SK-N-SH treated with all-trans-retinoic acid at 6 μM for 48 hours (cell line): Measurements from ENCODE around the gene SCAF1.

Experiments used
- ATAC-seq: fragments of 200-7000 bp; cut with Tn5 transposase; 3 replicates; pipeline ENCODE4 v1.9.1; 2020; ENCODE audit warnings: mild to moderate bottlenecking, moderate library complexity
- ARNTL ChIP-seq: fragments of 450-650 bp; formaldehyde crosslinking; IDR thresholded peaks from 2 replicates; pipeline ENCODE4 v1.5.0; 2020; ENCODE audit warnings: low read depth, mild to moderate bottlenecking, moderate library complexity, borderline replicate concordance
- BACH2 ChIP-seq: fragments of 250-450 bp; sonication (Bioruptor Pico); IDR thresholded peaks from 2 replicates; pipeline ENCODE4 v1.9.0; 2021; ENCODE audit warnings: mild to moderate bottlenecking, borderline replicate concordance
- CREB5 ChIP-seq: fragments of 250-450 bp; sonication (Bioruptor Pico); IDR thresholded peaks from 2 replicates; pipeline ENCODE4 v1.5.1; 2020; ENCODE audit warnings: low read depth, mild to moderate bottlenecking, moderate library complexity
- CSDC2 ChIP-seq: fragments of 250-450 bp; sonication (Bioruptor Pico); IDR thresholded peaks from 2 replicates; pipeline ENCODE4 v1.5.0; 2020; ENCODE audit warnings: mild to moderate bottlenecking, moderate library complexity
- CSRNP3 ChIP-seq: fragments of 250-450 bp; sonication (Bioruptor Pico); IDR thresholded peaks from 2 replicates; pipeline ENCODE4 v1.5.1; 2021; ENCODE audit warnings: mild to moderate bottlenecking, moderate library complexity
- ESRRG ChIP-seq: fragments of 250-450 bp; sonication (Bioruptor Pico); IDR thresholded peaks from 2 replicates; pipeline ENCODE4 v1.6.1; 2021; ENCODE audit warnings: mild to moderate bottlenecking
- GLIS3 ChIP-seq: fragments of 250-450 bp; sonication (Bioruptor Pico); IDR thresholded peaks from 2 replicates; pipeline ENCODE4 v1.5.0; 2020; ENCODE audit warnings: mild to moderate bottlenecking, moderate library complexity
- ISL1 ChIP-seq: fragments of 250-450 bp; sonication (Bioruptor Pico); IDR thresholded peaks from 2 replicates; pipeline ENCODE4 v2.1.2; 2022; ENCODE audit warnings: mild to moderate bottlenecking, moderate library complexity
- OSR1 ChIP-seq: fragments of 250-450 bp; sonication (Bioruptor Pico); IDR thresholded peaks from 2 replicates; pipeline ENCODE4 v1.8.0; 2022; ENCODE audit warnings: moderate library complexity, mild to moderate bottlenecking, inconsistent platforms
- PATZ1 ChIP-seq: fragments of 250-450 bp; sonication (Bioruptor Pico); IDR thresholded peaks from 2 replicates; pipeline ENCODE4 v1.8.0; 2020; ENCODE audit warnings: mild to moderate bottlenecking, moderate library complexity, borderline replicate concordance
- POU6F1 ChIP-seq: fragments of 250-450 bp; sonication (Bioruptor Pico); IDR thresholded peaks from 2 replicates; pipeline ENCODE4 v1.8.0; 2021; ENCODE audit warnings: low read depth, mild to moderate bottlenecking, moderate library complexity, borderline replicate concordance
- PPARA ChIP-seq: fragments of 250-450 bp; sonication (Bioruptor Pico); IDR thresholded peaks from 2 replicates; pipeline ENCODE4 v1.5.0; 2020; ENCODE audit warnings: mild to moderate bottlenecking, borderline replicate concordance
- RARB ChIP-seq: fragments of 250-450 bp; sonication (Bioruptor Pico); IDR thresholded peaks from 2 replicates; pipeline ENCODE4 v1.8.0; 2021; ENCODE audit warnings: mild to moderate bottlenecking, moderate library complexity
- SNAI2 ChIP-seq: fragments of 250-450 bp; sonication (Bioruptor Pico); IDR thresholded peaks from 2 replicates; pipeline ENCODE4 v1.5.0; 2020; ENCODE audit warnings: mild to moderate bottlenecking, moderate library complexity
- TCF4 ChIP-seq: fragments of 250-450 bp; sonication (Bioruptor Pico); IDR thresholded peaks from 2 replicates; pipeline ENCODE4 v1.8.0; 2021; ENCODE audit warnings: mild to moderate bottlenecking, moderate library complexity, borderline replicate concordance
- TOX ChIP-seq: fragments of 250-450 bp; sonication (Bioruptor Pico); IDR thresholded peaks from 2 replicates; pipeline ENCODE4 v1.8.0; 2021; ENCODE audit warnings: mild to moderate bottlenecking, moderate library complexity, borderline replicate concordance
- TSHZ2 ChIP-seq: fragments of 250-450 bp; sonication (Bioruptor Pico); IDR thresholded peaks from 2 replicates; pipeline ENCODE4 v1.5.0; 2020; ENCODE audit warnings: mild to moderate bottlenecking, moderate library complexity
- ZC3H10 ChIP-seq: fragments of 250-450 bp; sonication (Bioruptor Pico); IDR thresholded peaks from 2 replicates; pipeline ENCODE4 v1.5.1; 2021; ENCODE audit warnings: mild to moderate bottlenecking, moderate library complexity
- ZFP3 ChIP-seq: fragments of 250-450 bp; sonication (Bioruptor Pico); IDR thresholded peaks from 2 replicates; pipeline ENCODE4 v1.5.0; 2020; ENCODE audit warnings: mild to moderate bottlenecking, moderate library complexity
- ZFP30 ChIP-seq: fragments of 450-650 bp; formaldehyde crosslinking; IDR thresholded peaks from 2 replicates; pipeline ENCODE4 v1.5.0; 2022; ENCODE audit warnings: mild to moderate bottlenecking, moderate library complexity
- ZNF565 ChIP-seq: fragments of 450-650 bp; formaldehyde crosslinking; conservative IDR thresholded peaks from 2 replicates; pipeline ENCODE4 v1.5.0; 2020; ENCODE audit warnings: low read depth, mild to moderate bottlenecking, moderate library complexity
- ZNF70 ChIP-seq: fragments of 450-650 bp; formaldehyde crosslinking; IDR thresholded peaks from 2 replicates; pipeline ENCODE4 v1.5.0; 2020; ENCODE audit warnings: mild to moderate bottlenecking, moderate library complexity
- ZNF8 ChIP-seq: fragments of 450-650 bp; formaldehyde crosslinking; IDR thresholded peaks from 2 replicates; pipeline ENCODE4 v1.5.0; 2020; ENCODE audit warnings: mild to moderate bottlenecking, moderate library complexity

SCAF1 gene

GRCh38 chr19:49641688-49642491 lies at the start of gene SCAF1:
Gene SCAF1, plus strand, starts transcription at chr19:49642209. Its CDS starts 2,818 bp downstream, at chr19:49645027.
- peak; percentile 60 for ATAC-seq
- TF ChIP-seq GLIS3 (CRISPR knock-in tag) = 0 out of 2 replicates have a peak, but pooled peaks have one; percentile 34
- 0 out of 2 replicates have a peak, but pooled peaks have one; percentile 44 for TF ChIP-seq ZFP3 (CRISPR knock-in tag)
- no peak for TF ChIP-seq CSDC2 (CRISPR knock-in tag)
- no peak for TF ChIP-seq CREB5 (CRISPR knock-in tag)
- TF ChIP-seq TSHZ2 = peak; percentile 82; the same call in 1 of the 2 replicates
- no peak for TF ChIP-seq TOX (CRISPR knock-in tag)

- ATAC-seq = no peak
- no peak for TF ChIP-seq ZNF8
- TF ChIP-seq ZNF565 (CRISPR knock-in tag) = no peak
- TF ChIP-seq BACH2 = no peak
- no peak for TF ChIP-seq TCF4 (CRISPR knock-in tag)
- TF ChIP-seq CSDC2 (CRISPR knock-in tag) = no peak
- TF ChIP-seq ARNTL = no peak
- no peak for TF ChIP-seq SNAI2
- no peak; the same call in 1 of the 2 replicates for TF ChIP-seq PATZ1 (CRISPR knock-in tag)
- no peak for TF ChIP-seq ZC3H10 (CRISPR knock-in tag)
- TF ChIP-seq ISL1 (CRISPR knock-in tag) = no peak
- no peak for TF ChIP-seq GLIS3 (CRISPR knock-in tag)
- no peak for TF ChIP-seq ZFP30
- TF ChIP-seq CSRNP3 (CRISPR knock-in tag) = no peak
- TF ChIP-seq TOX (CRISPR knock-in tag) = no peak
- no peak for TF ChIP-seq ZFP3 (CRISPR knock-in tag)
- no peak for TF ChIP-seq PPARA
- TF ChIP-seq ESRRG (CRISPR knock-in tag) = no peak
Measured at GRCh38 chr19:49592486-49593232, 49.4 kb upstream of the SCAF1 start.

GRCh38 chr19:49593233-49594113 lies 48.5 kb upstream of the SCAF1 start:
- TF ChIP-seq ZC3H10 (CRISPR knock-in tag) (no peak), PPARA (no peak), CSDC2 (CRISPR knock-in tag) (no peak), CREB5 (CRISPR knock-in tag) (no peak), ZNF70 (CRISPR knock-in tag) (no peak), POU6F1 (CRISPR knock-in tag) (no peak), OSR1 (no peak), ESRRG (CRISPR knock-in tag) (no peak), BACH2 (no peak), RARB (CRISPR knock-in tag) (no peak), ISL1 (CRISPR knock-in tag) (no peak), ZFP3 (CRISPR knock-in tag) (no peak), TCF4 (CRISPR knock-in tag) (no peak), ZNF565 (CRISPR knock-in tag) (no peak), SNAI2 (no peak), ZFP30 (no peak)
- peak; percentile 69 for ATAC-seq
